HL-60/S4 treated with phorbol 12-myristate 13-acetate at 8.2 ng/mL for 4 days and 3 days (cell line): ENCODE measurements around the gene ATP6V0D1.
"Not testable (repeated sequence)": the region's sequence is repeated elsewhere in the genome, so short reads cannot be mapped to it uniquely, and the experiment has no call there.

Experiments
- in situ Hi-C: fragments of 300-500 bp; cut with MboI; formaldehyde crosslinking; loops from 2 replicates; pipeline ENCODE4 v1.15.0; 2022; ENCODE audit warnings: low sequenced_read_pairs

The ATP6V0D1 gene

DNA sequence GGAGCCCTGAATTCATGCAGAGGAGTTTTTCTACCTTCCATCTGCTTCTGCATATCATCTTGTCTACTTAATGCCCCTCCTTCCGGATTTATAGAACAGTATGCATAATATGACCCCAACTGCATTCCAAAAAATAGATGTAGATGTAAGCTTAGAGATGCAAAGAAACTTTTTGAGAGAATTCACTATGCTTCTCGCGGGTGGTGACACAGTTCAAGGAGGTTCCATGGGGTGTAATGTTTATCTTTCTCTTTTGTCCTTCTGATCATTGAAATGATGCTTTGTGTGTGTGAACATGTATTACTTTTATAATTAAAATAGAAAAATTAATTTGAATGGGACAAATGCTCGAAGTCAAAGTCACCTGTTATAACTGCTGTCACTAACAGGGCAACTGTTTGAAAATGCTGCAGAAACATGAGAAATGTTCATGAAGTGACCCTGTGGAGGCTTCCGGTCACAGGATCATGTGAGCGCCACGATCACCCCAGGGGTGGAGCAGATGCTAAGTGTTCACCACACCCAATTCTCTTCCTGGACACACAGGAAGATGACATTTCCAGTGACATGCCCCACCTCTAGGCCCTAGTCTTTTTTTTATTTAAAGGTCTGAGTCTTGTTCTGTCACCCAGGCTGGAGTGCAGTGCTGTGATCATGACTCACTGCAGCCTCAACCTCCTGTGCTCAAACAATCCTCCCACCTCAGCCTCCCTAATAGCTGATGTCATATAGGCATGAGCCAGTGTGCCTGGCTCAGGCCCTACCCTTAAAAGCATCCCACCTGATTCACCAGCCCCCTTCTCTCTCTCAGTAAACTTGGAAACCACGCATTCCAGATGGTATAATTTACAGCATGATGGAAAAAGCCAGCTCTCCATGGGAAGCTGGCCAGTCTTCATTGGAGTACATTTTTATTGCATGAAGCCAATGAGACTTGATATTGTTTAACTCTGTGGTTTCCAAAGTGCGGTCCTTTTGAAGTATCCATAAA lies 23.4 kb upstream of the ATP6V0D1 start:
- in situ Hi-C loops, result no loop called here

DNA sequence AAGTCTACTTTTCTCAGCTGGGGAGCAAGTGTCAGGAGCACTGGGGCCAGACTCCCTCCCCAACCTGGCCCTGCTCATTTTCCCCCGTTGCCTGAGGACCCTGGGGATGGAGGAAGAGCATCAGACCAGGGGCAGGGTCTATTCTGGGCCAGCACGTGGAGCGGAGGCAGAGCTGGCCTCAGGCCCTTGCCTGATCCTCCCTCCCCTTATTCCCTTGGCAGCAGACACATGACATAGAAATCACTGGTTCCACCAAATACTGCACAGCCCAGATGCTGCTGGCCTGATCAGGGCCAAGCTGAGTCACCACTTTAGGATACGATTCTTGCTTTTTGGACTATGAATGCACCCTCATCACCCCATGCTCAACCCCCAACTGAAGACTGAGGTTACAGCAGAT lies 18.1 kb upstream of the ATP6V0D1 start:
- in situ Hi-C loops, result no loop called here

GRCh38 chr16:67490335-67491096 lies 9.6 kb upstream of the ATP6V0D1 start:
- in situ Hi-C loops, result no loop called here

DNA sequence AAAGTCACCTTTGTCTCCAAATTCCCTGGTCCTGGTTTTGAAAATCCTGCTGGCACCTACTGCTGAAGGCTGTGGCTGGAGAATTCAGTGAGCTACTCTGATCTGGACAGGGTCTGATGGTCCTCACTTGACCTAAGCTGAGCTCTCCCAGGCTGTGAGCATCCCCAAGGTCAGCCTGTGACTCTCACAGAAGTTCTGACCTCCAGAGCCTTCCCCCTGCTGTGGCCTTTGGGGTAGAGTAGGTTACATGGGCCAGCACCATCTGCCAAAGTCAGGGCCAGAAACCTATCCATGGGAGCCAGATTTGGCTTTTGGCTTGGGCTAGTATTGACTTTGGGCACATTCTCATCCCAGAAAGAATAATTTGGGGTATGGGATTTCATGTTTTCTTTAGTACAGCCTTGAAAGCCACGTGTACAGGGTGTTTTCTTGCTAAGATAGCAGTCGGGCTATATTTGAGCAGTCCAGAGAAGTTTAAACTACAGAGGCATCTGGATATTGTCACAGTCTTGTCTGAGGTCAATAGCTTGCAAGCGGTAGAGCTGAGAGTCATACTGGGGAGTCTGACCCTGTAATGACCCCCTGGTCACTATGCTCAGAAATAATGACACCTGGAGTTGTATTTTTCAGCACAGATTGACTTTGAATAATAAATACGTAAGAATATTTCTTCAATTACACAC lies 8.6 kb upstream of the ATP6V0D1 start:
- in situ Hi-C loops, result no loop called here

GRCh38 chr16:67487561-67487960 lies 6.6 kb upstream of the ATP6V0D1 start:
- in situ Hi-C loops, result not testable (repeated sequence)

DNA sequence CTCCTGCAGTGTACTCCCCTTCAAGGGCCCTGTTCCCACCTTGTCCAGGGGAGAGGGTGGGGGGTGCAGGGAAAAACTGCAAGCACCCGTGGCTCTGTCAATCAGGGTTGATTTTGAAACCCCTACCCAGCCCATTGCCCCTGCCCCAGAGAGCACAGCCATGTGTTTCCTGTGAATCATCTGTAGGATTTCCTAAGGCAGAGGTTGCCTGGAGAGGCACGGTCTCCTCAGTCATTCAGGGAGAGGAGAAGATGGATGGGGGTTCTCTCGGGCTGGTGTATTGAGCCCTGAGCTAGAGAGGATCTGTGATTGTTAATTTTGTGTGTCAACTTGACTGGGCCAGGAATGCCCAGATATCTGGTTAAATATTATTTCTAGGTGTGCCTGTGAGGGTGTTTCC lies 5.8 kb upstream of the ATP6V0D1 start:
- in situ Hi-C loops, result no loop called here

DNA sequence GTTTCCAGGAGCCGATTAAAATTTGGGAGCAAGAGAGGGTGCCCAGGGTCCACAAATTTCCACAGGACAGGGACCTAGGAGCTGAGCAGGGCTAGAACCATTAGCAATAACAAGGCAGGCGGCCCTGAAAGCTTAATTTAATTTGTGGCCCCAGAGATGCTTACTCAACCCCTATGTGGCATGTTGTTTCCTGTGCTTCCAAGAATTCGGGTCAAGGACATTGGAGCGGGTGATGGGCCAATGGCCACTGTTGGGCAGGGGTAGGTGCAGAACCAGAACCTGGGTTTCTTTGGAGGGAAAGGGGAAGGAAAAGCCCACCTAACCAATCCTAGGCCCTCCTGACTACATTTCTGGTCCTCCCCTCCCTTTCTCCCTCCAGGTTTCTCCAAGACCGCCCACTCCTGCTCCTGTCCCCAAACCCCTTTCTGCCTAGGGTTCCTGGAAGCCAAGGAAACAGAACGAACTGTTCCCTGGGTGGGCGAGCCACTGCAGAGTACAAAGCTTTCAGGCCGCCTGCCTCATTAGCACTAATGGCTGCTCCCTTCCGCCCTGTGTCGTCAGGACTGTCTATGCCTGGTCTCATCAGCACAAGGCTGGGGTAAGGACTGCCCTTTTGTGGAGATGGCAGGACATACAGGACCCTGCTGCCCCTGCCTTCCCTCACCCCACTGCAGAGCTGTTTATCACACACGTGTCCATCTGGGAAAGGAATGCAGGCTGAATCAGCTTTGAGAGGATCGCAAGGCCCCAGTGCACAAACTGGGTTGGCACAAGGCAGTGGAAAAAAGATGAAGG lies 3.0 kb upstream of the ATP6V0D1 start:
- in situ Hi-C loops, result no loop called here

DNA sequence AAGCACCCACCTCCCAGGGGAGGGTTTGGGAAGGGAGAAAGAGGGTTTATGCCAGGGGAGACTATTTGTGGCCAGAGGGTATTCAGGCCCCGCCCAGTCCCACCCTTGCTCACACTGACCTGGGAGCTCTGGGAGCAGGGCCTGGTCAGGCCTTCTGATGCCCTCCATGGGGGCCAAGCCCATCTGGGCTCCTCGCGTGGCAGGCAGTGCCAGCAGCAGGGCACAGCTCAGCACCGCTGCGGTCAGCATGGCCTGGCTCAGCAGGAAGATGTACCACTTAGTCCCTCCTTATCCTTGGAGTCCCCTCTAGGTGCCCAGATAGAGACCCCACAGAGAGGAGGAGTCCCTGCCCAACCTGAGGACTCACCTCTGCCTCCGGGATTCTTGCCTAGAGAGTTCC lies 2.2 kb upstream of the ATP6V0D1 start, which contains the start of gene AGRP:
AGRP (minus strand) TSS at position 398 of the 400 bp plus-strand sequence; CDS start at position 249, 149 bp downstream.
- in situ Hi-C loops, result no loop called here

DNA sequence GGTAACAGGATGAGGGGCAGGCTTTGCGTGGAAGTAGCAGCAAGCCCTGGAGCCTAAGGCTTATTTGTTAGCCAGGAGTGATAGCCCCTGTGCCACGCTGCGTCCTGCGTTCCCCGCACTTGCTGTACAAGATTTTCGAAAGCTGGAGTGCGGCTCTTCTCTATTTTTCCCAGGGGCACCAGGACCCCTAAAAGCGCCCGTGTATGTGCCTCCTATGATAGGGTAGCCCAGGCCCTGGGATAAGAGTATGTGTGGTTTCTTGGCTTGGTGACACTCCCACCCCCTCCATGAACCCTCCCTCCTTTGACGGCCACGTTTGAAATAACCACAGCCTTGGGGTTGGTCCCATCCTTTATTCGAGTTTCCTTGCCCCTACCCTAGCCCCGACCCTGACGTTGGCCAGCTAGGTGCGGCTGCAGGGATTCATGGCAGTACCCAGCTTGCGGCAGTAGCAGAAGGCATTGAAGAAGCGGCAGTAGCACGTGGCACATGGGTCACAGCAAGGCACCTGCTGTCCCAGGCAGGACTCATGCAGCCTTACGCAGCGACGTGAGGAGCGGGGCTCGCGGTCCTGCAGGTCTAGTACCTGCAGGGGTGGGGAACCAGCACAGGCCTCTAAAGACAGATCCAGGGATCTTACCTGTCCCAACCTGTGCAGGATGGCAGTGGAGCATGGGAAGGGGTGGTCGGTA lies 1.4 kb upstream of the ATP6V0D1 start:
- in situ Hi-C loops, result no loop called here

- in situ Hi-C loops, result no loop called here
Observed at GRCh38 chr16:67481561-67482232, 740 bp upstream of the ATP6V0D1 start.

GRCh38 chr16:67477960-67478554 lies 2.9 kb downstream of the ATP6V0D1 start:
- in situ Hi-C loops, result no loop called here

DNA sequence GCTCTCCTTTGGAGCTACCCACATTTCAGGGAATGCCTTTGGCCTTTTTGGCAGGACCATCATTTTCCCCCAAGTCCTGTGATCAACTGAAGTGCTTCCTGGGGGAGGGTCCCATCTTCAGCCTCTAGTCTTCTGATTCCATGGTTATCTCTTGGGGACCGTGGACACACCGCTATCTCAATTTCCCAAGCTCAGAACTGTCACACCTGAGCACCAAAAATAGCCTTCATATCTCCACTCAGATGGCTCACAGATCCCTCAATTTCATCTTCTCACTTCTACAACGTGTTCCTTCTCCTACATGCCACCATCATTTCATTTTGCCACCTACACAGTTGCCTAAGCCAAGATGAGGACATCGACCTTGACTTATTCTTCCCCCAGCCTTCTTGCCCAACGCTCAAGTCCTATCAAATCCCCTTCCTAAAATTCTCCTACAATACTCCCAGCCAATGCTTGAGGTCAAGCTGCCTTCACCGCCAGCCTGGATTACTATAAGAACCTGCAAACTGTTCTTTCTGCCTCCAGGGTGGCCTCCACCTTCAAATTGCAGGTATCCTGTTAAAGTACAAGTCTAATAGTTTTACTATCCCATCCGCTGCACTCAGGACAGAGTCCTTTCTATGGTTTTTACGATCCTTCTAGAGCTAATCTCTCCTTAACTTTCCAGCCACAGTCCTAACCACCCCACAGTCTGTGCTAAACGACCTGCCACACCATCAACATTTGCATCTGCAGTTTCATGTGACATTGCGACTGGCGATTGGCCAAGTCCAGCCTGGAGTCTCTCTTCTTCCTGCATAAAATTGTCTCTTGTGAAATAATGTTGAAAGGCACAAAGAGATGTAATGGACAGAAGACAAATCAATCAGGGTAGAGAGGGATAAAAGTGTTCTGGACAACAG lies 6.2 kb downstream of the ATP6V0D1 start:
- in situ Hi-C loops, result no loop called here

DNA sequence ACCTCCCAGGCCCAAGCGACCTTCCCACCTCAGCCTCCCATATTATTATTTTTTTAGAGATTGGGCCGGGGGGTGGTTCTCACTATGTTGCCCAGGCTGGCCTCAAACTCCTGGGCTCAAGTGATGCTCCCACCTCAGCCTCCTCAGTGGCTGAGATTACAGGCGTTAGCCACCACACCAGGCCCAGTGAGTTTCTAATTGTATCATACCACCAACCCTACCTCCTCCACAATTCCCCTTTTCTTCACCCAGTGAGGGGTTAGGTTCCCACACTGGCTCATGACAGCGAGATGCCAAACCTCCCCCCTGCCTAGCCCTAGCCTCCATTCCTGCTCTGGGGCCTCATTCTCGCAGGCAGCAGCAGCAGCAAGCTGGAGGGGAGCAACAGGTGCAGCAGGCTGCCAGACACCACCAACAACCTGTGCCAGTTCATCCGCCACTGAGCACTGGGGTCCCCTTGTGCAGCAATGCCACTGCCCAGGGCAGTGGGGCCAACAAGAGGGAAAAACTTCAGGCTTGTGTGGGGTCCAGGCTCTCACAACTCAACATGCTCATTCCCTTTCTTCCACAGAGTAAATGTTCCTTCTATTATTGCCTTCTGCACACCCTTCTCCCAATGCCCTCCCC lies 9.1 kb downstream of the ATP6V0D1 start:
- in situ Hi-C loops, result no loop called here

GRCh38 chr16:67470359-67470758 lies 10.6 kb downstream of the ATP6V0D1 start:
- in situ Hi-C loops, result no loop called here

DNA sequence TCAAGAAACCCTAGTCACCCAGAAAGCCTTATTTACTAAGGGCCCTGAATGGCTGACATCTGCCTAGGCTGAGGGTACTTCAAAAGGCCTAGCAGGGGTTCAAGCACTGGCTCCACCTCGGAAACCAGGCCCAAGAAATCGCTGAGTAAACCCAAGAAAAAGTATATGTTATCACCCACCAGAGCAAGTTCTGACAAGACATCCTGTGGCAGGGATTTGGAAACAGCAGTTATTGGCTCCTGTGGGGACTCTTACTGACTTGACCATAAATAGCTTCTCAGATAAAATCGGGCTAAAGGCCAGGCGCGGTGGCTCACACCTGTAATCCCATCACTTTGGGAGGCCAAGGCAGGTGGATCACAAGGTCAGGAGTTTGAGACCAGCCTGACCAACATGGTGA lies 12.2 kb downstream of the ATP6V0D1 start:
- in situ Hi-C loops, result no loop called here

- in situ Hi-C loops, result no loop called here
Observed at GRCh38 chr16:67466581-67466980, 14.4 kb downstream of the ATP6V0D1 start.

DNA sequence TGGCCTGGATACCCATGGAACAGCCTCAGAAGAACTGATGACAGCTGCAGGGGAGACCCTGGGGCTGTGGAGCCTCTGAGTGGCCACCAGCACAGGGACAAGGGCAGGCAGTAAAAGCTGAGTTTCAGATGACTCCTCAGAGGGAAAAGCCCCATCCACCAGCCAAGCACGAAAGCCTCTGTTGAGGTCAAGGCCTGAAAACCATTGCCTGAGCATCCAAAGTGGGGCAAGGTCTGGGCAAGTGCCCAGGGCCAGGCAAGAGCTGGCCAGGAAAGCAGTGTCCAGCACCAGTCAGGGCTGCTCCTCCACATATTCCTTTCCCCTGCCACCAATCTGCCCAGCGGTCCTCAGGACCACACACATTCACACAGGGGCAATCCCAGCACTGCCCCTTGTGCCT lies 16.4 kb downstream of the ATP6V0D1 start:
- in situ Hi-C loops, result no loop called here
